ENCODE measurements around the gene AVPR1B.
A peak's percentile ranks its signal among the peaks of the same experiment; 100 is the strongest.
"Not testable (repeated sequence)": the region's sequence is repeated elsewhere in the genome, so short reads cannot be mapped to it uniquely, and the experiment has no call there.

The AVPR1B gene

DNA sequence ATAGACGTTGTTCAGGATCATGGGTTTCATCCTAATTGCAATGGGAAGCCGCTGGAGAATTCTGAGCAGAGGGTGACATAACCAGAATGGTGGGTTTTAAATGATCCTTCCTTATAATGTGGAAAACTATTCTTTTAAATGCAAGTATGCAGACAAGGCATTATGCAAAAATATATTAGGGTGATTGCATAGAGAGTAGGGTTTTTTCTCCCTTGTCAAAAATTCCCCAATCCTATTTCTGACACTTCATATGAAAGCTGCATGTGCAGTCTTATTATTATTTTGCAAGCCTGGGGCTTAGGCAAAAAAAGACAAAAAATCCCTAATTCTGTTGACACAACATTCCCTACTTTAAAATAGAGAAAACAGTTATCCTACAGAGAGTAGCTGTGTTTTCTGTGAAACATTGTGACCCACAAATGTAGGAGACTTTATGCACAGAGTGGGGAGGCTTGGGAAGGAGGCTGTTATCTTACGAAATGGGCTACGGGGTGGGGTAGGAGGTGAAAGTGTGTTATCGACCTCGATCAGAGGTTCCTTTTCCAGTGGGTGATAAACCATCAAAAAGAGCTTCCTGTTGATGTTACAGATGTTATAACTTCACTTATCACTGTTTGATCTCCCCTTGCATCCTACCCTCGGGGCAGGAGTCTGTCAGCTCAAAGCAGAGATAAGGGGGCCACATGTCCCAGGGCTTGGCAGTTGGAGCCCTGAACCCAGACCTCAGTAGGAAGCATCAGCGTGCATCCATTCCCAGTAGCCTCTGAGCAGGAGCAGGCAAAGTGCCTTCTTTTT, 37.0 kb downstream of the AVPR1B start:
- DNase-seq: no peak

DNA sequence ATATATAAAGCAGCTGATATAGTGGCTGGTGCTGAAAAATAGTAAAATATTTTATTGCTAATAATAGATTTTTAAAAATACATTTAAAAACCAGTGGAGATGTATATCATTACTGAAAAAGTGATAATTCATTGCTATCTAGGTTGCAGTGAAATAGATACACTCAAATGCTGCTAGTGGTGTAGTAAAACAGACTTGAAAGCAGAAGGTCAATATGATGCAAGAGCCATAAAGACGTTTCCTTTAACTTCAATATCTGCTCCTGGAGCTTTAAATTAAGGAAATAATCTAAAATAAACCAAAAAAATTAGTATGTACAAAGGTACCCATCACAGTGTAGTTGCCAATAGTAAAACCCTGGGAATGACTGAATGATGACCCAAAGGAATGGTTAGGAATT, 38.1 kb downstream of the AVPR1B start:
- DNase-seq: peak; percentile 64

DNA sequence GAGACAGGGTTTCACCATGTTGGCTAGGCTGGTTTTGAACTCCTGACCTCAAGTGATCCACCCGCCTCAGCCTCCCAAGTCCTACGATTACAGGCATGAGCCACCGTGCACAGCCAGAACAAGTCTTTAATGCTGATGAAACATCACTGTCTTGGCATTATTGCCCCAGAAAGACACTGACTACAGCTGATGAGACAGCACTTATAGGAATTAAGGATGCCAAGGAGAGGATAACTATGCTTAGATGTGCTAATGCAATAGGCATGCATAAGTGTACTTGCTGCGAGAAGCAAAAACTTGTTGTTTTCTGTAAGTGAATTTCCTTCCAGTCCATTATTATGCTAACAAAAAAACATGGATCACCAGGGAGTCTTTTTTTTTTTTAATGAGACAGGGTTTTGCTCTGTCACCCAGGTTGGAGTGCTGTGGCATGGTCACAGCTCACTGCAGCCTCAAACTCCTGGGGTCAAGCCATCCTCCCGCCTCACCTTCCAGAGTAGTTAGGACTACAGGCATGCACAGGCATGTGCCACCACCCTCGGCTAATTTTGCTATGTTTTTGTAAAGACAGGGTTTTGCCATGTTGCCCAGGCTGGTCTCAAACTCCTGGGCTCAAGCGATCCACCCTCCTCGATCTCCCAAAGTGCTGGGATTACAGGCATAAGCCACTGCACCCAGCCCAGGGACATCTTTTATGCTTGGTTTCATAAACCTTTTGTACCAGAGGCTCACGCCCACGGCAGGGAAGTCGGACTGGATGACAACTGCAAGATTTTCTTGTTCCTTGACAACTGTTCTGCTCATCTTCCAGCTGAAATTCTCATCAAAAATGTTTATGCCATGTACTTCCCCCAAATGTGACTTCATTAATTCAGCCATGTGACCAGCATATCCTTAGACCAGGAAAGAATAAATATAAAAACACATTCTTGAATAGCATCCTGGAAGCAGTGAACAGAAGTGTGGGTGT, 41.1 kb downstream of the AVPR1B start:
- DNase-seq: peak; percentile 10

DNA sequence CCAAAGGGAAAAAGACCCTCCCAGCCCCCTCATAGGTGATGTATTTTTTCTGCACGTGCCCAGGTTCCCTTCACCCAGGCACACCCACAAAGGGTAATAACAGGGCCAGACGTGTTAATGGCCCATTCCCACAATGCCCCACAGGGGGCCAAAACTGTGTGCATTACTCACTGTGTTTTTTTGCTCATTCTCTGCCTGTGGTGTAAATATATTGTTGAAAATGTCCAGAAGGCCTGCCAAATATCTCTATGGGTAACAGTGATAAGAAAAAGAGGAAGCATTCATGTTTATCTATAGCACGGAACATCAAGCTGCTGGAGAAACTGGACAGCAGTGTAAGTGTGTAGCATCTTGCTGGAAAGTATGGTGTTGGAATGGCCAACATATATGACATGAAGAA, 42.3 kb downstream of the AVPR1B start:
- DNase-seq: peak; percentile 81

DNA sequence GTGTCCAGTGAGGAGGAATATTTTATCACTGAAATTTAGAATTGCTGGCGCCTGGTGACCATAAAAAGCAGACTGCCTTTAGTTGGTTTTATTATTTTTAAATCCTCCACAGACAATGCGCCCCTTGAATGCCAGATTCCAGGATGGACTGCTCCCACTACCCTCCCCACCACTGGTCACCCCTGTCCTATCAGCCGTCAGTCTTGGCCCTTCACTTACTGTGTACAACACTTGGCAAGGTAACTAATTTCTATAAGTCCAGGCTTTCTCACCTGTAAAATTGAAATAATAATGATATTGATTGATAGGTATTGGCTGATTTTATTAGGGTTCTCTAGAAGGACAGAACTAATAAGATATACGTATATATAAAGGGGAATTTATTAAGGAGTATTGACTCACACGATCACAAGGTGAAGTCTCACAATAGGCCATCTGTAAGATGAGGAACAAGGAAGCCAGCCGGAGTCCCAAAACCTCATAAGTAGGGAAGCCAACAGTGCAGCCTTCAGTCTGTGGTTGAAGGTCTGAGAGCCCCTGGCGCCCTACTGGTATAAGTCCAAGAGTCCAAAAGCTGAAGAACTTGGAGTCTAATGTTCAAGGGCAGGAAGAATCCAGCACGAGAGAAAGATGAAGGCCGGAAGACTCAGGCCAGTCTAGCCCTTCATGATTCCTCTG, 46.4 kb downstream of the AVPR1B start:
- peak; percentile 42 for DNase-seq

DNA sequence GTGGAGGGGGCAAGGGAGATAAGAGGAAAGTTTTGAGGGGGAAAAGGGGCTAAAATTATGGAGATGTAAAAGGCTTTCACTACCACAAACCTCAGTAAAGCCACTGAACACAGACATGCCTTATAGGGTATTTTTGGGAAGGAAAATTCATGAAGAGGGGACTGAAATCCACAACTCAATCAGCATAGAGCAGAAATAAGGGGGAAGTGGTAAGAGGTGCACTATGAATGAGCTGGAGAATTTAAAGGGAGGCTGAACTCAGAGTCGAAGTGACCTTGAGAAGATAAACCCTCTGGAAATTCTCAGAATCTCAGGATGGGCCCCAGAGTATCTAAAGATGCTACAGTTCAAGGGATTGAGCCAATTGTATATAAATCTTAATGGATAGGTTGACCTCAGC, 48.9 kb downstream of the AVPR1B start:
- no peak for DNase-seq

DNA sequence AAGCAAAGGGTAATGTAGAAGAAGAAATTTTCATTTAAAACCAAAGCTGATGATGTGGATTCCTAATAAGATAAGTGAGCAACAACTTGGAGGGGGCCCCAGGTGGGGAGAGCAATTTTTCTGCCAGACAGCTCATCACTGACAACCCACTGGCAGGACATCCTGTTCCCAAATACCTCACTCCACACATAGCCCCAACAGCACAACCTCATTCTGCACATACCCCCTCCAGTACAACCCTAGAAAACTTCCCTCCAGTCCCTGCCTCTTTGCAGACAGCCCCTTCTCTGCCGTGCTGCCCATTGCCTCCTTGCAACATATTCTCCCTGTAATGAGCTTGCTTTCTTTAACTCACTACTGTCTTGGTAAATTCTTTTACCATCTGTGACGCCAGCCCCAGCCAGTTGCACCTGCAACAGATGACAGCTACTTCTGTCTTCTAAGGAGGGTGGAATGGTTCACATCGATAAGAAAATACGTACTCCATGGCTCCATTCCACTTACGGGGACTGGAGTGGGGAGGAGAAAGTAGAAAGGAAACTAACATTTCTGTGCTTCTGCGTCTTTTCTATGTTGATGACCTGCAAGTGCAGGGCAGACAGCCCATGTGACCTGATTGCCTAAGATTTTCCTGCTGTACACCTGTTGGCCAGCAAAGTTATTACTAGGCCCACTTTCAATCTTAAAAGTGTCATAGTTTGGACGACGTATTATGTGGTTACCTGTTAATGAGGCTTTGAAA, 49.5 kb downstream of the AVPR1B start:
- DNase-seq: no peak

DNA sequence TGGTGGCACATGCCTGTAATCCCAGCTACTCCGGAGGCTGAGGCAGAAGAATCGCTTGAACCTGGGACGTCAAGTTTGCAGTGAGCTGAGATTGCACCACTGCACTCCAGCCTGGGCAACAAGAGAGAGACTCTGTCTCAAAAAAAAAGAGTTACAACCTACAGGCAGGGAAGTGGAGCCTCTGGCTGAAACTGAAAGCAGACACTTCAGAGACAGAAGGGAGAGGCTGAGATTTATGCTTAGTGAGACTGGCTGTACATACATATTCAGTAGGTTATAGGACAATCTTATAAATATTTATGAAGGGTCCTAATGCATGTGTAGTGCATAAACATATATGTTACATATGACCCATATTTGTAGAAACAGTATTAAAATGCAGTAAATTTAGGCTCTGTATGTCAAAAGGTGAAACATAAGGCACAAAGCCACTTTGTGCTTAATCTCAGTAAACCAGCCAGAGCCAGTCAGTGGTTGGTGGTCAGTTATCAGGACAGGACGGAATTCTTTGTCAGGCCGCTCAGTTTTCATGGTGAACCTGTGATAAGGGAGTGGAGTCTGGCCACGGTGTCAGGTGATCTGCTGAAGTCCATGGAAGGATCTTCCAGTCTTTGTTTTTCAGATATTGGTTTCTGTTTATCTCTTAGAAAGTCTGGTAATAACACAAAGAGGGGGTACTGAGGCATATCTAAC, 50.6 kb downstream of the AVPR1B start:
- DNase-seq: peak; percentile 59

DNA sequence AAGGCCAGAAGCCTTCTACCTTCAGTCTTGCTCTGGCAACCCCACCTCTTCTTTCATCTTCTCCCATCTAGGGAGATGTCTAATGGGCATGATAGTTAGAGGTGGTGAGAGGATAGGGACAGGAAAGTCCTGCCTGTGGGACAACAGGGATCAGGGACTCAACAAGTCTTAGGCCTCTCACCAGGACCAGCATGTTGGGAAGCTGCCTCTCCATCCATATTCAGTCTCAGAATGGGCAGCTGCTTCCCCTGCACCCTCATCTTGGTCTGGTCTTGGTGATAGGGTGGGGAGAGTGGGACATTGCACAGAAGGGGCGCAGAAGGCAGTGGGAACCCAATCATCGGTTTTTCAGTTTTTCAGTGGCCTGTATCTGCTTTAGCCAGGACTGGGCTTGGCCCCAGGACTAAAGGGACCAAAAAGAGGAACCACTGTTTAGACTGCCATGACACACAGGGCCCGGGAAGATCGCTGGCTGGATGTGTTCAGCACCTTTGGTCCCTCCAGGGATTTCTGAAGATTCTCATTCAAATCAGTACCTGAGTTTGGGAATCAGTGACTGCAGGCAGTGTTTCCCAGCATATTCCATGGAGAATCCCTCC, 51.5 kb downstream of the AVPR1B start:
- DNase-seq: peak; percentile 14

DNA sequence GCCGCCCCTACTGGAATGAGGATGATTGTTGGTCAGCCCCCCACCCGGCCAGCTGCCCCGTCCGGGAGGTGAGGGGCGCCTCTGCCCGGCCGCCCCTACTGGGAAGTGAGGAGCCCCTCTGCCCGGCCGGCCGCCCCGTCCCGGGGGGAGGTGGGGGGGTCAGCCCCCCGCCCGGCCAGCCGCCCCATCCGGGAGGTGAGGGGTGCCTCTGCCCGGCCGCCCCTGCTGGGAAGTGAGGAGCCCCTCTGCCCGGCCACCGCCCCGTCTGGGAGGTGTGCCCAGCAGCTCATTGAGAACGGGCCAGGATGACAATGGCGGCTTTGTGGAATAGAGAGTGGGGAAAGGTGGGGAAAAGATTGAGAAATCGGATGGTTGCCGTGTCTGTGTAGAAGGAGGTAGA, 52.7 kb downstream of the AVPR1B start:
- DNase-seq: not testable (repeated sequence)

DNA sequence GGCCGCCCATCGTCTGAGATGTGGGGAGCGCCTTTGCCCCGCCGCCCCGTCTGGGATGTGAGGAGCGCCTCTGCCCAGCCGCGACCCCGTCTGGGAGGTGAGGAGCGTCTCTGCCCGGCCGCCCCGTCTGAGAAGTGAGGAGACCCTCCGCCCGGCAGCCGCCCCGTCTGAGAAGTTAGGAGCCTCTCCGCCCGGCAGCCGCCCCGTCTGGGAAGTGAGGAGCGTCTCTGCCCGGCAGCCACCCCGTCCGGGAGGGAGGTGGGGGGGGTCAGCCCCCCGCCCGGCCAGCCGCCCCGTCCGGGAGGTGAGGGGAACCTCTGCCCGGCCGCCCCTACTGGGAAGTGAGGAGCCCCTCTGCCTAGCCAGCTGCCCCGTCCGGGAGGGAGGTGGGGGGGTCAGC, 53.2 kb downstream of the AVPR1B start:
- not testable (repeated sequence) for DNase-seq

DNA sequence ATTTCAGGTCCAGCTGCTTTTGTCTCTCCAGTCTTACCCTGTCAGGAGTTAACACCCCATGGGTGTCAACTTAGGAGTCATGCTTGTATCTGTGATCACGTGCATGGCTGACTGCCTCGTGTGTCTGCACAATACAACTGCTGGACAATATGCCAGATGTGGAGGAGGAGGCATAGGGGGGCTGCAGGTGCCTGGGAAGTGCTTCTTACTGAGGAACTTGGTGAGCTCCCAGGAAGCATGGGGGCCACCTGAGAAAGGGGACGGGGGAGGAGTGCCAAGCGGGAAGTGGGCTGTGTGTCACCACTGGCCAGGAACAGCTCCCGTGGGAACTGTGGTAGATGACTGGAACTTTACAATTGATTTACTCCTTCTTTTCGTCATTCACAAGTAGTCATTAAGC, 54.7 kb downstream of the AVPR1B start:
- no peak for DNase-seq

DNA sequence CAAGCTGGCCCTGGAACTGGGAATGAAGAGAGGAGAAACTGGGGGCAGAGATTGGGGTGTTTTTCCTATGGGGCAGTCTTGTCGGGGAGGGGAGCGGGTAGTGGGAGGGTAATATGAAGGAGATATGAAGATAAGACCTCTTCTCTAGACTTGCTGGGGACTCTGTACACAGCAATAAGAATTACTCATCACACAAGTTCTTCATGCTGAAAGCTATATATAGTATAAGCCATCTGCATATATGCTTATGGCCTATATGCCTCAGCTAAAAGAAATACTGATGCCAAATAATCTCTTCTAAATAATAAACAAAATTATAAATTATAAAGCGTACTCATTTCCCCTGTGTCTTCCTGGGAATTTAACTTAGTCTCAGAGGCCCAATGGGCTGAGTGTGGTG, 56.3 kb downstream of the AVPR1B start:
- DNase-seq: no peak
